ENCODE data around the gene CEP170. TPM values are rescaled to one million over a fixed set of nuclear protein-coding genes. Genes with fewer than 3 reads are reported as not detected.
"Not testable (repeated sequence)": the region's sequence is repeated elsewhere in the genome, so short reads cannot be mapped to it uniquely, and the experiment has no call there.

Gene CEP170
- polyA plus RNA-seq, 1 donor (not counting 4 experiments of a cell fraction or from before 2014, with no cell fraction given): 40.5 TPM

- H3K9me1 ChIP-seq (ENCODE audit: control insufficient read depth, extremely low read depth, insufficient read depth, low read length): no peaks in the 10 kb centered on the region
- no peak for FAIRE-seq
- no peak overlapping the region for H2AFZ ChIP-seq (ENCODE audit: control insufficient read depth, low read length)
- no peak for DNase-seq (ENCODE audit: low read depth, low spot score)
- no peak overlapping the region for H3K27ac ChIP-seq (ENCODE audit: control insufficient read depth, insufficient read depth, low read length)
- H3K27me3 ChIP-seq (ENCODE audit: control insufficient read depth, extremely low read depth, insufficient read depth, low read length): no peaks in the 10 kb centered on the region
- dilution Hi-C loops (cut with MboI; ENCODE audit: extremely low pct_ligation_motif_present, low sequenced_read_pairs): no loop called here
- no peaks in the 10 kb centered on the region for H3K36me3 ChIP-seq (ENCODE audit: control insufficient read depth in 2 of 2, extremely low read depth in 1 of 2, insufficient read depth in 2 of 2, low read length in 2 of 2)
- no peaks in the 10 kb centered on the region for H3K4me1 ChIP-seq (ENCODE audit: control insufficient read depth, extremely low read depth, insufficient read depth, low read length)
- H3K4me3 ChIP-seq (ENCODE audit: control insufficient read depth in 2 of 3, extremely low read depth in 1 of 3, insufficient read depth in 2 of 3, low read depth in 1 of 3, low read length in 3 of 3): no peak overlapping the region
- no peak overlapping the region for H3K4me2 ChIP-seq (ENCODE audit: control insufficient read depth, extremely low read depth, insufficient read depth, low read depth, low read length)
- TF ChIP-seq CTCF (optimal IDR thresholded peaks at IDR 0.05 in 1 of 3, IDR thresholded peaks at IDR 0.05 in 1 of 3, conservative IDR thresholded peaks at IDR 0.05 in 1 of 3; ENCODE audit: extremely low read depth in 1 of 3, insufficient read depth in 2 of 3, low read length in 3 of 3) (no peak), EZH2 (IDR thresholded peaks at IDR 0.05; ENCODE audit: low read length) (no peak)
- no peaks in the 10 kb centered on the region for H4K20me1 ChIP-seq (ENCODE audit: control insufficient read depth, extremely low read depth, insufficient read depth, low read length)
- H3K9ac ChIP-seq (ENCODE audit: control insufficient read depth, extremely low read depth, insufficient read depth, low read length): no peak overlapping the region
- H3K79me2 ChIP-seq (ENCODE audit: control insufficient read depth, insufficient read depth, low read length): no peaks in the 10 kb centered on the region
- no peaks in the 10 kb centered on the region for H3K9me3 ChIP-seq (ENCODE audit: control insufficient read depth, low read depth, low read length)
Observed at GRCh38 chr1:243179720-243180119, 75.4 kb downstream of the CEP170 start.

- DNase-seq (ENCODE audit: low read depth, low spot score); H3K9me1 ChIP-seq (ENCODE audit: control insufficient read depth, extremely low read depth, insufficient read depth, low read length); FAIRE-seq; H3K79me2 ChIP-seq (ENCODE audit: control insufficient read depth, insufficient read depth, low read length); H4K20me1 ChIP-seq (ENCODE audit: control insufficient read depth, extremely low read depth, insufficient read depth, low read length); H3K27ac ChIP-seq (ENCODE audit: control insufficient read depth, insufficient read depth, low read length); H3K36me3 ChIP-seq (ENCODE audit: control insufficient read depth in 2 of 2, extremely low read depth in 1 of 2, insufficient read depth in 2 of 2, low read length in 2 of 2); H3K9ac ChIP-seq (ENCODE audit: control insufficient read depth, extremely low read depth, insufficient read depth, low read length); H3K9me3 ChIP-seq (ENCODE audit: control insufficient read depth, low read depth, low read length); H3K4me2 ChIP-seq (ENCODE audit: control insufficient read depth, extremely low read depth, insufficient read depth, low read depth, low read length); H2AFZ ChIP-seq (ENCODE audit: control insufficient read depth, low read length); H3K27me3 ChIP-seq (ENCODE audit: control insufficient read depth, extremely low read depth, insufficient read depth, low read length); dilution Hi-C loops (cut with MboI; ENCODE audit: extremely low pct_ligation_motif_present, low sequenced_read_pairs); H3K4me3 ChIP-seq (ENCODE audit: control insufficient read depth in 2 of 3, extremely low read depth in 1 of 3, insufficient read depth in 2 of 3, low read depth in 1 of 3, low read length in 3 of 3); H3K4me1 ChIP-seq (ENCODE audit: control insufficient read depth, extremely low read depth, insufficient read depth, low read length): not testable (repeated sequence)
Observed at GRCh38 chr1:243177792-243178191, 77.3 kb downstream of the CEP170 start.

- DNase-seq (ENCODE audit: low read depth, low spot score); H3K27me3 ChIP-seq (ENCODE audit: control insufficient read depth, extremely low read depth, insufficient read depth, low read length); H3K4me1 ChIP-seq (ENCODE audit: control insufficient read depth, extremely low read depth, insufficient read depth, low read length); H3K9me3 ChIP-seq (ENCODE audit: control insufficient read depth, low read depth, low read length); H2AFZ ChIP-seq (ENCODE audit: control insufficient read depth, low read length); H4K20me1 ChIP-seq (ENCODE audit: control insufficient read depth, extremely low read depth, insufficient read depth, low read length); H3K79me2 ChIP-seq (ENCODE audit: control insufficient read depth, insufficient read depth, low read length); H3K9me1 ChIP-seq (ENCODE audit: control insufficient read depth, extremely low read depth, insufficient read depth, low read length); dilution Hi-C loops (cut with MboI; ENCODE audit: extremely low pct_ligation_motif_present, low sequenced_read_pairs); H3K4me2 ChIP-seq (ENCODE audit: control insufficient read depth, extremely low read depth, insufficient read depth, low read depth, low read length); H3K27ac ChIP-seq (ENCODE audit: control insufficient read depth, insufficient read depth, low read length); H3K4me3 ChIP-seq (ENCODE audit: control insufficient read depth in 2 of 3, extremely low read depth in 1 of 3, insufficient read depth in 2 of 3, low read depth in 1 of 3, low read length in 3 of 3); H3K9ac ChIP-seq (ENCODE audit: control insufficient read depth, extremely low read depth, insufficient read depth, low read length); H3K36me3 ChIP-seq (ENCODE audit: control insufficient read depth in 2 of 2, extremely low read depth in 1 of 2, insufficient read depth in 2 of 2, low read length in 2 of 2): not testable (repeated sequence)
- FAIRE-seq: peak; percentile 59
Observed at GRCh38 chr1:243173758-243174369, 81.2 kb downstream of the CEP170 start.

- H3K36me3 ChIP-seq (ENCODE audit: control insufficient read depth in 2 of 2, extremely low read depth in 1 of 2, insufficient read depth in 2 of 2, low read length in 2 of 2); H3K27ac ChIP-seq (ENCODE audit: control insufficient read depth, insufficient read depth, low read length); H3K9me3 ChIP-seq (ENCODE audit: control insufficient read depth, low read depth, low read length); dilution Hi-C loops (cut with MboI; ENCODE audit: extremely low pct_ligation_motif_present, low sequenced_read_pairs); H3K27me3 ChIP-seq (ENCODE audit: control insufficient read depth, extremely low read depth, insufficient read depth, low read length); H3K4me3 ChIP-seq (ENCODE audit: control insufficient read depth in 2 of 3, extremely low read depth in 1 of 3, insufficient read depth in 2 of 3, low read depth in 1 of 3, low read length in 3 of 3); FAIRE-seq; H3K79me2 ChIP-seq (ENCODE audit: control insufficient read depth, insufficient read depth, low read length); H2AFZ ChIP-seq (ENCODE audit: control insufficient read depth, low read length); DNase-seq (ENCODE audit: low read depth, low spot score); H3K4me2 ChIP-seq (ENCODE audit: control insufficient read depth, extremely low read depth, insufficient read depth, low read depth, low read length); H3K9me1 ChIP-seq (ENCODE audit: control insufficient read depth, extremely low read depth, insufficient read depth, low read length); H3K4me1 ChIP-seq (ENCODE audit: control insufficient read depth, extremely low read depth, insufficient read depth, low read length); H4K20me1 ChIP-seq (ENCODE audit: control insufficient read depth, extremely low read depth, insufficient read depth, low read length); H3K9ac ChIP-seq (ENCODE audit: control insufficient read depth, extremely low read depth, insufficient read depth, low read length): not testable (repeated sequence)
Observed at GRCh38 chr1:243164911-243165310, 90.2 kb downstream of the CEP170 start.

All from keratinocyte (primary cell).